G401 (cell line): ENCODE data around the gene HEPH. TPM values are rescaled to one million over a fixed set of nuclear protein-coding genes. Genes with fewer than 3 reads are reported as not detected.
"Not testable (repeated sequence)": the region's sequence is repeated elsewhere in the genome, so short reads cannot be mapped to it uniquely, and the experiment has no call there.

ENCODE experiments used
- DNase-seq: peaks from one replicate; pipeline ENCODE4 v3.0.0-alpha.2; 2015; ENCODE audit warnings: low spot score
- in situ Hi-C: cut with HindIII; loops from 2 replicates; pipeline ENCODE4 v1.10.0; 2016; ENCODE audit warnings: low sequenced_read_pairs, mixed read lengths
- total RNA-seq: library from RNA; depleted of rRNA; stranded (reverse); fragments of >200 nt; shearing (Covaris generic); gene quantifications from 2 replicates; pipeline ENCODE4 v1.2.3, GENCODE V29; 2014; rRNA removed

HEPH gene
- total RNA-seq, 1 experiment from 2014 or later, result not detected

DNA sequence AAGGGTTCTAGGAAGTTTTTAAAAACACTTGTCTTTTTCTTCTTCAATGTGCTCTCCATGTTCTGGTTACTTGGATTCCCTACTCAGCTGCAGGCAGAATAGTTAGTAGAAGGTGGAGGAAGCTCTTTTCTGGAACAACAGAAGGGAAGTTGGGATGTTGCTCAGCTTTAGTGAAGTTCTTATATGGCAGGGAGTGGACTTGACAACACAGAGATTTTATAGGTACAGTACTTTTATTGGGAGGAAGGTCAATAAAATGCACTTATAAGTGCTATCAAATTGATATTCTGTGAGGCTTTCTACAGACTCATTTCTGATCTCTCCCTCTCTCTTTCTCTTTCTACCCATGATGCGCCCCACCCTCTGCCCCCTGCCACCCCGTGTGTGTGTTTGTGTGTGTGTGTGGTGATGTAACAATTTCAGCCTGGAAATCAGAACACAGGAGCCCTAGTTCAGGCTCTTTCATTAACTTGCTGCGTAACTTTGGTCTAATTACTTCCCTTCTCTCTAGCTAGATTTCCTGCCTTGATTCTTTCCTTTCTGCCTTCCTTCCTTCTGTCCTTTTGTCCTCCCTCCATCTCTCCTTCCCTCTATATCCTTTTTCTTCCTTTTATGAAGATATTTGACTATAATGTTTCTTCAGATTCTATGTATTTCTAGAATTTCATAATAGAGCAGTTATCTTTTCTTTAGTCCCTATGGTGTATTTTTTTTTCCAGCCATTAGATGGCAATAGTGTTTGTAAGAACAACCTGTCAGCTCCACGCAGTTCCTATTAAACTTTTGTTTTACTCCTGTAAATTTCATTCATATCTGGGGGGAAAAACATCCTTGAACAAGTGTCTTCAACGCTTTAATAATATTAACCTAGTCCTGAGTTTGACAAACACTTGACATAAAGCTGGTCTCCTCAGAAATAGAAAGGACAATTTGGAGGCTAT, 37.1 kb downstream of the HEPH start:
- in situ Hi-C loops, result no loop called here

DNA sequence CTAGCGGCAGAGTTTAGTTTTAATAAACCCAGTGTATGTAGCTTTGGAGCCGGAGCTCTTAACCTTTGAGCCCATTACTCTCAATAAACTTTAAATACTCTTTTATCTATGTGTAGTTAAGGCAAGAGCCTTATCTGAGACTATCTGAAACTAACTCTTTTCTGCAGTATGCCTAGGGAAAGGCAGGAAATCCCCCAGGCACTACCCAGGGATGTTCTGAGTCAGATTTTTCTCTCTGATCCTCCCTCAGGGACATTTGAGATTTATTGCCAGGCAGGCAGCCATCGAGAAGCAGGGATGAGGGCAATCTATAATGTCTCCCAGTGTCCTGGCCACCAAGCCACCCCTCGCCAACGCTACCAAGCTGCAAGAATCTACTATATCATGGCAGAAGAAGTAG, 39.1 kb downstream of the HEPH start:
- in situ Hi-C loops, result no loop called here
- no peak for DNase-seq

More for the DNA sequence above, 37.1 kb downstream of the HEPH start:
- DNase-seq, result no peak

DNA sequence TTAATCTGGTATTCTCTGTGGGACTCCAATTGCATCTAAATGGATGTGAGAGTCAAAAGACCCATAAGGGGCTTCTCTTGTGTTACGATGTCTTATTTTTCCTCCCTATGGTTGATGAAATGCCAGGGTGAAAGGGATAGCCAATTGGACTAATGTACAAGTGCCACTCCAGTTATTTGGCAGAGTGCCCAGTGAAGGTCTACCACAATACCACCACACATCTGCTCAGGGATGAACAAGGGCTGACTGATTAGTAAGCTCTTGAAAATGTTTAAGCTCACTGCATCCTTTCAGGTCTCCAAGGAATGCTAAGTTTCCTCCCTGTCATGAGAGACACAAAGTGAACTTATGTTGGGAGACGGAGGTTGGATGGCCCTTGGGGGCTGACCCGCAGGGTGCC, 57.8 kb downstream of the HEPH start:
- DNase-seq, result no peak
- in situ Hi-C loops, result no loop called here

DNA sequence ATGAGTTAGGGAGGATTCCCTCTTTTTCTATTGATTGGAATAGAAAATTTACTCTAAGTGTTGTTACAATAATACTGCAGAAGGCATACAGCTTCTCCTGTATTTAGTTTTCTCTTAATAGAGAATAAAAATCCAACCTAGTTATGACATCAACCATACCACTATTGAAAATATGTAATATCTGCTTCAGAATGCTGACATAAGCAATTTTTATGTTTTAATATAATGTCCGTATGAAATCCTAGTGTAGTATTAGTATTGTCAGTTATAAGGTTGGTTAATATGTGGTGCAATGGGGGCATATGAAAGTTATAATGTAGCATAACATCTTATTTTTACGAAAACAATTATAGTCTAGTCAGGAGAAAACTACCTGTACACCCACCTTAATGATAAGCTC, 68.2 kb downstream of the HEPH start:
- in situ Hi-C loops, result no loop called here
- no peak for DNase-seq

DNA sequence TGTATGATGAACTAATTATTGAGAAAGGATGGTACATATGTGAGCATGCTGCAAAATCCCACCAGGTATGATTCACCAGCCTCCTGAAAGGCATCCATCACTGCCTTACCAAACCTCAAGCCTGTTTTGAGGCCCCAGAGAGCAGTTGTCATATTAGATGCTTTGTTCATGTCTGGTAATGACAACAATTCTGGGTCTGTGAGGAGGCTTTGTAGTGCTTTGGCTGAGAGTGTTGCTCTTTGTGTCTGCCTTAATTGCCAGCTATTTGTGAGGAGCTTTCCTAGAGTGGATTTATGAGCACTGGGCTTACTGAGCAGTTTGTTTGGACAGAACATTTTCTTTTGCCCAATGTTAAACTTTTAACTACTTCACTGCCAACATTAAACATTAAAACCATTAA, 69.2 kb downstream of the HEPH start:
- in situ Hi-C loops, result no loop called here
- no peak for DNase-seq

DNA sequence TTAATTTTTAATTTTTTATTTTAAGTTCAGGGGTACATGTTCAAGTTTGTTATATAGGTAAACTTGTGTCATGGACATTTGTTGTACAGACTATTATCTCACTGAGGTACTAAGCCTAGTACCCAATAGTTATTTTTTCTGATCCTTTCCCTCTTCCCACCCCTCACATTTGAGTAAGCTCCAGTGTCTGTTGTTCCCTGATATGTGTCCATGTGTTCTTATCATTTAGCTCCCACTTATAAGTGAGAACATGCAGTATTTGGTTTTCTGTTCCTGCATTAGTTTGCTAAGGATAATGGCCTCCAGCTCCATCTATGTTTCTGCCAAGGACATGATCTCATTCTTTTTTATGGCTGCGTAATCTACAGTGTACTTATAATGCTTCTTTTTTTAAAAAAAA, 69.9 kb downstream of the HEPH start:
- in situ Hi-C loops, result not testable (repeated sequence)

DNA sequence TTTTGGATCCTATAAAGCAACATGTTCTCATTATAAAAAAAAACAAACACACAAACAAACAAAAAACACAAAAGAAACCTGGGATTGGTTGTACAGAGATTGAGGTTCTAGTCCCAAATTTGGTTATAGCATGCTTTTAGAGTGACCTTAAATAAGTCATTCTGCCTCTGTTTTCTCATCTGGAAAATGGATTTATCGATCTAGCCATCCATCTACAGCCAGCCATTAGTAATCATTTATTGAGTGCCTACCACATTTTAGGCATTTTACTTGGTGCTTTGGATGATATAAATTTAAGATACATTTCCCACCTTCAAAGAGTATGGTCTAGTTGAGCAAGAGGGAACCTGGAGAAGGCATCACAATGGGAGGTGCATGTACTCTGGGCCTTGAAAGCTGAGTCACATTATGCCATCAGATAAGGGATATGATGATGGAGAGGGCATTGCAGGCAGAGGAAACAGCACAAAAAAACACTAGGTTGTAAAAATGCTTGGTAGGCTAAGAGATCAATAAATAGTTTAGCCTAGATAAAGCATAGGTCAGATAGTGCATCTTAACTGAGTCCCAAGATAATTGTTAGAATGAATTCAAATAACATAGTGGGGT, 91.4 kb downstream of the HEPH start:
- in situ Hi-C loops, result no loop called here
- DNase-seq, result no peak

More for the DNA sequence above, 69.9 kb downstream of the HEPH start:
- DNase-seq, result not testable (repeated sequence)

DNA sequence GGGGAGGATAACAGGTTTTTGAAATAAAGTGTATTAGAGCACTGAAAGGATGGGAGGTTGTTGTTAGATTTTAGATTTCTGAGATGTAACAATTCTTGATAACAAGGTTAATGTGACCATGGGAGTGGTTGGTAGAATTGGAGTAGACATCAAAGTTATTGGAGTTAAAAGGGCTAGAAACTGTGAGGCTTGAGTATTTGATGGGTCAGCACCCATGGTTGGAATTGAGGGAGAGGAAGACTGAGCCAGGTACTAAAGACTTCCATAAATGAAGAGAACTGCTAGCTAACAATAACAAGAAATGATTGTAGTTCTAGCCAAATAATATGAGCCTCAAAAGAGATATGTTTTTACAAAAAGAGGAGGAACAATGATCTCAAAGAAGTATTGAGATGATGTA, 98.8 kb downstream of the HEPH start:
- no peak for DNase-seq
- in situ Hi-C loops, result no loop called here

Other genes with a start within 250 kb of the HEPH start
- not detected in 2 replicates for gene VSIG4, start 124.2 kb upstream of the HEPH start, total RNA-seq